Measurements from ENCODE around the gene EDIL3. TPM values are rescaled to one million over a fixed set of nuclear protein-coding genes. Genes with fewer than 3 reads are reported as not detected.
A peak's percentile ranks its signal among the peaks of the same experiment; 100 is the strongest.

EDIL3 gene
- total RNA-seq, 4 donors from 2014 or later: 5.6 to 38.9 (median 25.6) TPM

DNA sequence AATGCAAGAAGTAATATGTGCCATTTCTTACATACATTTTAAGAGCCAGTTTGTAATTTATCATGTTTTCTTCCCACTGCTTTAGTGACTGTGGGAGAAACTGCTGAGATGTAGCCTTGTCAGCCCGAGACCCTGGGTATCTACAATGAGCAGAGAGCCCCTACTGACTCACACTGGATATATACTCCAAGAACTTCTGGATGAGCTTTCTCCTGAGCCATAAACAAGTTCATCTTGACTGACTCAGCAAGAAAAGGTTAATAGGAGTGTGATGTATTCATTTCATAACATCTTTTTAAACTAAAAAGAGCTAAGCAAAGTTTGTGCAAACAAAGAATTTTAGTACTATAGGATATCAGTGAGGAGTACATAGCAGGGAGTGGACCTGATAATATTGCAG is 182.5 kb downstream of the EDIL3 start:
- Histone ChIP-seq H3K4me3 (no peak overlapping the region), H3K27ac (no peak overlapping the region), H3K27me3 (no peaks in the 10 kb centered on the region), H3K36me3 (no peaks in the 10 kb centered on the region), H3K4me1 (no peaks in the 10 kb centered on the region), H3K9me3 (no peaks in the 10 kb centered on the region)
- no peak for DNase-seq
- intact Hi-C loops (cut with DNase I; ENCODE audit: low total_unique reads): no loop called here
- TF ChIP-seq CTCF (IDR thresholded peaks at IDR 0.05): no peak
- no peak for TF ChIP-seq POLR2A (IDR thresholded peaks at IDR 0.05)
- TF ChIP-seq POLR2AphosphoS5 (IDR thresholded peaks at IDR 0.05): no peak
- TF ChIP-seq EP300 (IDR thresholded peaks at IDR 0.05; ENCODE audit: low read depth): no peak
- WGBS, 2 donors (ENCODE audit: low coverage in 1 of 2): 81% methylated on average over 1 of the region's 1 CpG; no CpG with 5 or more reads in 1 of the 2 donors
- in situ Hi-C loops (cut with MboI; ENCODE audit: low pct_ligation_motif_present in 1 of 4, low pct_unique_long_range_greater_than_20kb in 1 of 4, low sequenced_read_pairs in 3 of 4): no loop called here

- intact Hi-C loops (cut with DNase I; ENCODE audit: low total_unique reads) (no loop called here), in situ Hi-C loops (cut with MboI; ENCODE audit: low pct_ligation_motif_present in 1 of 4, low pct_unique_long_range_greater_than_20kb in 1 of 4, low sequenced_read_pairs in 3 of 4) (no loop called here)
- Histone ChIP-seq H3K27ac (no peak overlapping the region), H3K27me3 (no peaks in the 10 kb centered on the region), H3K4me3 (no peak overlapping the region), H3K9me3 (no peaks in the 10 kb centered on the region), H3K36me3 (no peaks in the 10 kb centered on the region), H3K4me1 (no peaks in the 10 kb centered on the region)
- WGBS, 2 donors (ENCODE audit: low coverage in 1 of 2): 70 to 89% methylated on average over 2 of the region's 2 CpGs
- TF ChIP-seq EP300 (IDR thresholded peaks at IDR 0.05; ENCODE audit: low read depth): no peak
- no peak for TF ChIP-seq CTCF (IDR thresholded peaks at IDR 0.05)
- TF ChIP-seq POLR2A (IDR thresholded peaks at IDR 0.05): no peak
- TF ChIP-seq POLR2AphosphoS5 (IDR thresholded peaks at IDR 0.05): no peak
- no peak for DNase-seq
These were observed 187.1 kb downstream of the EDIL3 start for GRCh38 chr5:84197538-84197937.

GRCh38 chr5:84191281-84191680 is 193.4 kb downstream of the EDIL3 start:
- intact Hi-C loops (cut with DNase I; ENCODE audit: low total_unique reads) (no loop called here), in situ Hi-C loops (cut with MboI; ENCODE audit: low pct_ligation_motif_present in 1 of 4, low pct_unique_long_range_greater_than_20kb in 1 of 4, low sequenced_read_pairs in 3 of 4) (no loop called here)
- TF ChIP-seq POLR2AphosphoS5 (IDR thresholded peaks at IDR 0.05): no peak
- TF ChIP-seq CTCF (IDR thresholded peaks at IDR 0.05): no peak
- no peak for TF ChIP-seq EP300 (IDR thresholded peaks at IDR 0.05; ENCODE audit: low read depth)
- TF ChIP-seq POLR2A (IDR thresholded peaks at IDR 0.05): no peak
- 34% methylated on average over 2 of the region's 2 CpGs; no CpG with 5 or more reads in 1 of the 2 donors for WGBS, 2 donors (ENCODE audit: low coverage in 1 of 2)
- H3K27me3 ChIP-seq: no peaks in the 10 kb centered on the region
- H3K9me3 ChIP-seq: no peaks in the 10 kb centered on the region
- H3K4me1 ChIP-seq: no peaks in the 10 kb centered on the region
- H3K27ac ChIP-seq: no peak overlapping the region
- H3K4me3 ChIP-seq: no peak overlapping the region
- no peaks in the 10 kb centered on the region for H3K36me3 ChIP-seq
- DNase-seq: peak; percentile 10

- intact Hi-C loops (cut with DNase I; ENCODE audit: low total_unique reads): no loop called here
- H3K27me3 ChIP-seq: no peaks in the 10 kb centered on the region
- H3K36me3 ChIP-seq: no peaks in the 10 kb centered on the region
- no peak for DNase-seq
- TF ChIP-seq CTCF (IDR thresholded peaks at IDR 0.05) (no peak), EP300 (IDR thresholded peaks at IDR 0.05; ENCODE audit: low read depth) (no peak), POLR2AphosphoS5 (IDR thresholded peaks at IDR 0.05) (no peak), POLR2A (IDR thresholded peaks at IDR 0.05) (no peak)
- H3K9me3 ChIP-seq: no peaks in the 10 kb centered on the region
- H3K27ac ChIP-seq: no peak overlapping the region
- no peak overlapping the region for H3K4me3 ChIP-seq
- WGBS, 2 donors (ENCODE audit: low coverage in 1 of 2): 95% methylated on average over 1 of the region's 1 CpG; no CpG with 5 or more reads in 1 of the 2 donors
- in situ Hi-C loops (cut with MboI; ENCODE audit: low pct_ligation_motif_present in 1 of 4, low pct_unique_long_range_greater_than_20kb in 1 of 4, low sequenced_read_pairs in 3 of 4): no loop called here
- peaks cover 0 to 7% (median 0%) of the 10 kb centered on the region in 4 donors for H3K4me1 ChIP-seq
These were observed 199.8 kb downstream of the EDIL3 start for GRCh38 chr5:84184857-84185256.
